NCI-H1417 treated with DMSO at 0.1 percent for 48 hours (cell line): ENCODE results near the gene DNAJB8.

Source experiments
- DNase-seq: peaks from one replicate; lab custom pipeline; 2025; lab: John Stamatoyannopoulos, UW

The DNAJB8 gene

DNA sequence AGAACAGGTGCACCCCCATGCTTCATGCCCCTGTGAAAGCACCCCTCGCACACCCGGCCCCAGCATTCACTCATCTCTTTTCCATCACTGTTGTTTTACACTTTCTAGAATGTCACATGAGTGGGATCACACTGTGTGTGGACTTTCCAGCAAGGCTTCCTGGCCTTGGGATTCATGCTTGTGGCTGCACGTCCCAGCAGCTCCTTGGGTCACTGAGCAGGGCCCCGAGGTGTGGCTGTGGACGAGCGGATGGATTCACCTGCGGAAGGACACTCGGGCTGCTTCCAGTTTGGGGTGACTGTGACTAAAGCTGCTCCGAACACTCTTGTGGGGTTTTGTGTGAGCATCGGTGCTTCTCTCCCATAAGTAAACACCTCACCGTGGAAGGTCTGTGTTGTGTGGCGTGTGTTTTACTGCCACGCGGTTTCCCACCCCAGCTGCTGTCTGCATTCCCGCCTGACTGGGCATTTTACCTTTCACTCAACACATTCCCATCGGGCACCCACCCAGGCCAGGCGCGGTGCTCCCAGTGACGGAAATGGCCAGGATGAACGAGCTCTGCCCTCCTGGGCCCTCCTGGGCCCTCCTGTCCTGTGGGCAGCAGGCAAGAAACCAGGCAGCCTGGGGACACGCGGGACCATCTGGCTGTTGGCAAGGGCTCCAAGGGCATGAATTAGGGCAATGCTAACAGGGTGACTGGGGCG lies 41.4 kb downstream of the DNAJB8 start:
- DNase-seq, result no peak

DNA sequence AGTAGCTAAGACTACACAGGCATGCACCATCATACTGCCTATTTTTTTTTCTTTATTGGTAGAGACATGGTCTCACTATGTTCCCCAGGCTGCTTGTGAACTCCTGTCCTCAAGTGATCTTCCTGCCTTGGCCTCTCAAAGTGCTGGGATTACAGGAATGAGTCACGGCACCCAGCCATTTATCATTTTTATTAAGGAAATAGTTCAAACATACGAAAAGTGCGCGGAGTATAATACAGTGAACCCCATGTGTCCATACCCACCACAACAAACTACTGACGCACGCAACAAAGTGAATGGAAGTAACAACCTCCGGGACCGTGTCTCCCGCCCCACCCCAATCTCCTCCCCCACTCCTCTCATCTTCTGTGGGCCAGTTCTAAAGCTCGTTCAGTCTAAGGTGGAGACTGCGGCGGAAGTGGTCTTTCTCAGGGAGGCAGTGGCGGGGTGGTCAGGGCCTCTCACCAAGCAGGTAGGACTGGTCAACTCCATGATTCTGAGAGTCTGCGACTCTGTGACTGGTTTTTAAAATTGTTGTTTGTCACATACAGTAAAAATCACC lies 42.1 kb downstream of the DNAJB8 start:
- DNase-seq, result no peak

GRCh38 chr3:128423525-128424147 lies 43.1 kb downstream of the DNAJB8 start:
- DNase-seq, result no peak

DNA sequence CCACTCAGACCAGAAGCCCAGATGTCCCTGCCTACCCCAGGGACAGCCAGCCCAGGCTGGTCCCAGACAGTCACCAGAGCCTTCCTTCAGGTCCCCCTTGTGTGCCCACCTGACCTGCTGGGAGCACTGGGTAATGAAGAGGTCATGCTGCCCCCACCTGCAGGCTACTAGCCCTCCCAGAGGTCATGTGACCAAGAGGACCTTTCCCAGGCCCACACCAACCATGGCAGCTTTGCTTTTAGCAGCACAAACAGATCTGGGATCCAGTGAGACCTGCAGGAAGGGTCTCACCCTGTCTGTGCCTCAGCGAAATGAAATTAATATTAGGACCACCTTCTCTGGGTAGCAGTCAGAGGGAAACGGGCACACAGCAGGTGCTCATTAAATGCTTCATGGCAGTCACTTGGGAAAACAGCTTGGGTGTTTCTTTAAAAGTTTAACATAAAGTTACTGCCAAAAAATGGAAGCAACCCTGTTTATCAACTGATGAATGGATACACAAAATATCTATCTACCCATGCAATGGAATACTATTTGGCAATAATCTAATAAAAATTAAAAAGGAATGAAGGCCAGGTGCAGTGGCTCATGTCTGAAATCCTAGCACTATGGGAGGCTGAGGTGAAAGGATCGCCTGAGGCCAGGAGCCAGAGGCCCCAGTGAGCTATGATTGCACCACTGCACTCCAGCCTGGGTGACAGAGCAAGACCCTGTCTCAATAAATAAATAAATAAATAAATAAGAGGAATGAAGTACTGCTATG lies 43.7 kb downstream of the DNAJB8 start:
- no peak for DNase-seq

GRCh38 chr3:128421966-128422365 lies 44.7 kb downstream of the DNAJB8 start:
- no peak for DNase-seq

DNA sequence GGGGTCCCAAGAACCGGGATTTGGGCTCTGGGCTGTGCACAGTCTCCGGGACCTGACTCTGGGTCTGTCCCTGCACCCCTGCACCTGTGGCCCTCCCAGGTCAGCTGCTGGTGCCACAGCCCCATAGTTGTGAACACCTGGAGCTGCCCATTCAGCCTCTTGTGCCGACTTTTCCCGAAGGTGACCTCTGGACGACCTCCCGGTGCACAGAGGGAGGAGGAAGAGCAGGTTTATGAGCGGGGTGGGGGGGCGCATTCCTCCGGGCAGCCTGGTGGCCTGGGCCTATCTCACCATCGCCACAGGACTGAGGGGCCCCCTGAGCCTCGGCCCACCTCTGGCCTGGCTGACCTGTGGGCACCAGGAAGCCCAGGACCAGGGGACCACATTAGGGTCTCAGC lies 45.3 kb downstream of the DNAJB8 start:
- no peak for DNase-seq

GRCh38 chr3:128420720-128421438 lies 45.8 kb downstream of the DNAJB8 start:
- DNase-seq, result no peak

DNA sequence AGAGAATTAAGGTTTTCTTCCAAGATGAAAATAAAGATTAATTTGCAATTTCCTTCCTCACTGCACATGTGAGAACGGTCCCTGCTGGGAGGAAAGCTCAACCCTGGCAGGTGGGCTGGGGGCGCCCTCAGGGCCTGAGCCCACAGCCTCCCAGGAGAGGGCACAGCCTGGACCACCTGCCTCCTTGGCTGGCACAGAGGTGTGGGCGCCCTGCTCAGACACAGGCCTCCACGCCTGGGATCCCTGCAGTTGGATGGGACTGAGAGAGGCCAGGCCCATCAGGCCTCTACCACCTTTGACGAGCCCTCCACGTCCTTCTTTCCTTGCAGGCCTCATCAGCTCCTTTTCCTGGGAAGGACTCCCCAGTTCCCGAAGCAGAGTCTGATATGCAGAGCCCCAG lies 46.4 kb downstream of the DNAJB8 start:
- no peak for DNase-seq

DNA sequence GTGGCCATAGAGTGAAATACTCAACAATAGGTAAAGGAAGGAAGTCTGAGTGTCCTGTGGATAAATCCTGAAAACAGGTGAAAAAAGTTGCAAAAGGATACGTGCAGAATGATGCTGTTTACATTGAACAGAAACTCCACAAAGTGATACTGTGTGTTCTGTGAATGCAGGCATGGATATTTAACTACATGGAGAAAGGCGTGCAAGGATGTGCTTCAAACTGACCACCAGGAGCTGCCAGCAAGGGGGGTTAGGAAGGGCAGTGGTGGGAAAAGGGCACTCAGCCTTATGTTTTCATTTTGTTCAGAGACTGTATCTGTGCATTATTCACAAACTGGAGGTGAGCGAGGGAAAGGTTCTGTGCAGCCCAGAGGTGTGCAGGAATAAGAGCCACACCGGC lies 47.4 kb downstream of the DNAJB8 start:
- DNase-seq, result no peak

DNA sequence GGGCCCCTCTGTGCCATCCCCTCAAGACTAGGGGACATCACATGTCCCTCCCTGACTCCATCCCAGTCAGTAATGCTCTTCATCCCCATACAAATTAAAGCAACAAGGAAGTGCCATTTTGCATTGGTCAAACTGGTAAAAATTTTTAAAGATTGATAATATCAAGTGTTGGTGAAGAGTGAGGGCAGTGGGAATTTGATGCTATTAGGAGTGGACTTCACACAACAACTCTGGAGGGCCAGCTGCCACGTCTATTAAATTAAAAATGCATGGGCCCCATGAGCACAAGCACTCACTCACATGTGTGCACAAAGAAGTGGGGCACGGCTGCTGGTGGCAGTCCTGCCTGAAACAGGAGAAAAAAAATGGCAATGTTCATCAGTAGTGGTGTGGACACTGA lies 47.8 kb downstream of the DNAJB8 start:
- DNase-seq, result no peak

- DNase-seq, result no peak
Observed at GRCh38 chr3:128416578-128417211, 50.0 kb downstream of the DNAJB8 start.

GRCh38 chr3:128415773-128416577 lies 50.7 kb downstream of the DNAJB8 start:
- DNase-seq, result no peak

- no peak for DNase-seq
Observed at GRCh38 chr3:128415200-128415772, 51.4 kb downstream of the DNAJB8 start.

GRCh38 chr3:128413413-128414205 lies 53.1 kb downstream of the DNAJB8 start:
- DNase-seq, result no peak

- DNase-seq, result no peak
Observed at GRCh38 chr3:128413003-128413370, 53.7 kb downstream of the DNAJB8 start.
